Thyroid gland (tissue), 4 donors: ENCODE measurements around the gene TMA7B. TPM values are rescaled to one million over a fixed set of nuclear protein-coding genes. Genes with fewer than 3 reads are reported as not detected.
A peak's percentile ranks its signal among the peaks of the same experiment; 100 is the strongest.

ENCODE experiments used
- DNase-seq, 2 donors: peaks; one replicate each; pipeline ENCODE4 v3.0.0-alpha.2; 2019
- H3K27ac ChIP-seq, 3 donors: fragments of 200-600 bp; sonication (generic); 1 replicate in 2 of 3; 2 replicates in 1 of 3; pipeline ENCODE4 v1.5.1; 2016 to 2019; ENCODE audit warnings: mild to moderate bottlenecking in 1 of 3, moderate library complexity in 1 of 3
- H3K27me3 ChIP-seq: fragments of 200-600 bp; sonication (generic); one replicate; pipeline ENCODE4 v1.5.1; 2019
- H3K36me3 ChIP-seq, 2 donors: fragments of 200-600 bp; sonication (generic); one replicate each; pipeline ENCODE4 v1.5.1; 2016 to 2019
- H3K4me1 ChIP-seq, 2 donors: fragments of 200-600 bp; sonication (generic); one replicate each; pipeline ENCODE4 v1.5.1; 2017 to 2019
- H3K4me3 ChIP-seq, 3 donors: fragments of 200-600 bp; sonication (generic); replicated peaks in 1 of 3; 1 replicate in 2 of 3; 2 replicates in 1 of 3; pipeline ENCODE4 v1.5.1; 2016; ENCODE audit warnings: mild to moderate bottlenecking in 1 of 3
- H3K9me3 ChIP-seq: fragments of 200-600 bp; sonication (generic); one replicate; pipeline ENCODE4 v1.5.1; 2017
- CTCF ChIP-seq, 6 experiments: fragments of 200-600 bp in 3 of 6; fragments of 450-650 bp in 3 of 6; sonication (generic) in 3 of 6; IDR thresholded peaks; one replicate each; pipeline ENCODE4 v1.5.1; 2016 to 2019; ENCODE audit warnings: antibody characterized with exemption in 6 of 6, mild to moderate bottlenecking in 2 of 6, inconsistent platforms in 1 of 6, moderate library complexity in 1 of 6
- POLR2A ChIP-seq, 2 donors: fragments of 450-650 bp; IDR thresholded peaks; one replicate each; pipeline ENCODE4 v1.6.1; 2017; ENCODE audit warnings: antibody characterized with exemption in 2 of 2, mild to moderate bottlenecking in 2 of 2, moderate library complexity in 1 of 2
- WGBS, 2 donors: methylation state at CpG; one replicate each; pipeline ENCODE4 v1.1.5; 2017; 5-methylcytosine and 5-hydroxymethylcytosine counted together
- intact Hi-C: fragments of 100-400 bp; cut with DNase I; formaldehyde crosslinking; loops from one replicate; pipeline ENCODE4 v1.15.1; 2023
- total RNA-seq, 4 donors: library from RNA; depleted of rRNA; stranded (reverse); fragments of >200 nt; gene quantifications; one replicate each; pipeline ENCODE4 v1.2.3, GENCODE V29; 2016

The TMA7B gene
- total RNA-seq, 4 donors from 2014 or later = 0.59 TPM; not detected in 3

- WGBS, 2 donors = 92 to 93% methylated on average over 2 of the region's 2 CpGs
- Histone ChIP-seq H3K4me1 (peaks cover 24 to 35% of the 10 kb centered on the region in 2 donors), H3K27me3 (no peaks in the 10 kb centered on the region), H3K27ac (peak overlapping the region; percentile 64 to 80 (median 74)), H3K4me3 (no peak overlapping the region), H3K36me3 (no peaks in the 10 kb centered on the region), H3K9me3 (no peaks in the 10 kb centered on the region)
- DNase-seq = no peak
- intact Hi-C loops = no loop called here
- no peak for TF ChIP-seq CTCF (IDR thresholded peaks at IDR 0.05)
- no peak for TF ChIP-seq POLR2A (IDR thresholded peaks at IDR 0.05)
Measured at GRCh38 chr22:39953101-39953500, 7.1 kb upstream of the TMA7B start.

GRCh38 chr22:39954584-39955055 is 5.6 kb upstream of the TMA7B start:
- H3K4me1 ChIP-seq = peaks cover 18 to 29% of the 10 kb centered on the region in 2 donors
- WGBS, 2 donors = 80 to 91% methylated on average over 4 of the region's 4 CpGs
- H3K36me3 ChIP-seq = no peaks in the 10 kb centered on the region
- H3K9me3 ChIP-seq = no peaks in the 10 kb centered on the region
- H3K4me3 ChIP-seq = no peak overlapping the region
- H3K27me3 ChIP-seq = no peaks in the 10 kb centered on the region
- TF ChIP-seq CTCF (IDR thresholded peaks at IDR 0.05) (no peak), POLR2A (IDR thresholded peaks at IDR 0.05) (no peak)
- no peak for DNase-seq
- intact Hi-C loops = no loop called here
- peak overlapping the region; percentile 64 to 80 (median 74) for H3K27ac ChIP-seq

- Histone ChIP-seq H3K27me3 (no peaks in the 10 kb centered on the region), H3K4me1 (peaks cover 18 to 29% of the 10 kb centered on the region in 2 donors), H3K4me3 (no peak overlapping the region), H3K27ac (peak overlapping the region in 2 of 3 donors; percentile 74 to 80), H3K36me3 (no peaks in the 10 kb centered on the region), H3K9me3 (no peaks in the 10 kb centered on the region)
- no peak for DNase-seq
- intact Hi-C loops = no loop called here
- TF ChIP-seq CTCF (IDR thresholded peaks at IDR 0.05) (no peak), POLR2A (IDR thresholded peaks at IDR 0.05) (no peak)
- 94 to 100% methylated on average over 2 of the region's 2 CpGs for WGBS, 2 donors
Measured at GRCh38 chr22:39955675-39956074, 4.5 kb upstream of the TMA7B start.

GRCh38 chr22:39956932-39957664 is 3.1 kb upstream of the TMA7B start:
- no peaks in the 10 kb centered on the region for H3K27me3 ChIP-seq
- no peak overlapping the region for H3K27ac ChIP-seq
- H3K4me3 ChIP-seq = no peak overlapping the region
- no peak for TF ChIP-seq POLR2A (IDR thresholded peaks at IDR 0.05)
- H3K36me3 ChIP-seq = no peaks in the 10 kb centered on the region
- no peak for DNase-seq
- H3K9me3 ChIP-seq = no peaks in the 10 kb centered on the region
- intact Hi-C loops = no loop called here
- peaks cover 18 to 24% of the 10 kb centered on the region in 2 donors for H3K4me1 ChIP-seq
- WGBS, 2 donors = 73 to 83% methylated on average over 9 to 10 of the region's 10 CpGs

- Histone ChIP-seq H3K4me1 (peaks cover 18 to 23% of the 10 kb centered on the region in 2 donors), H3K9me3 (no peaks in the 10 kb centered on the region), H3K4me3 (no peak overlapping the region), H3K27ac (no peak overlapping the region), H3K27me3 (no peaks in the 10 kb centered on the region), H3K36me3 (no peaks in the 10 kb centered on the region)
- DNase-seq = no peak
- TF ChIP-seq CTCF (IDR thresholded peaks at IDR 0.05) (no peak), POLR2A (IDR thresholded peaks at IDR 0.05) (no peak)
- intact Hi-C loops = no loop called here
- WGBS, 2 donors = 85 to 87% methylated on average over 8 of the region's 8 CpGs
Measured at GRCh38 chr22:39958009-39958711, 2.0 kb upstream of the TMA7B start.
